Transverse colon (tissue), 3 donors: ENCODE data around the gene TMEM229B.

Experiments used
- CTCF ChIP-seq, 5 experiments: fragments of 200-600 bp in 3 of 5; fragments of 450-650 bp in 2 of 5; sonication (generic) in 3 of 5; IDR thresholded peaks; 1 replicate in 2 of 5; 2 replicates in 3 of 5; pipeline ENCODE4 v1.5.1; 2016 to 2017; ENCODE audit warnings: antibody characterized with exemption in 5 of 5, inconsistent platforms in 3 of 5, mild to moderate bottlenecking in 2 of 5, moderate library complexity in 1 of 5
- EP300 ChIP-seq: sonication (generic); formaldehyde crosslinking; IDR thresholded peaks from one replicate; pipeline ENCODE4 v1.6.1; 2017; ENCODE audit warnings: antibody characterized with exemption, low read depth
- POLR2A ChIP-seq: fragments of 450-650 bp; IDR thresholded peaks from one replicate; pipeline ENCODE4 v1.6.1; 2016; ENCODE audit warnings: antibody characterized with exemption, mild to moderate bottlenecking, moderate library complexity

- TF ChIP-seq EP300 = no peak
- TF ChIP-seq POLR2A = no peak
- no peak for TF ChIP-seq CTCF (IDR thresholded peaks at IDR 0.05)
Measured at GRCh38 chr14:67491741-67492507, 3.4 kb upstream of the TMEM229B start.
